NCI-H1417 (cell line): ENCODE data around the gene PTPRF.
"Not testable (repeated sequence)": the region's sequence is repeated elsewhere in the genome, so short reads cannot be mapped to it uniquely, and the experiment has no call there.

ENCODE experiments used
- DNase-seq, 3 experiments: peaks; one replicate each; lab custom pipeline; 2025; lab: John Stamatoyannopoulos, UW

The PTPRF gene

DNA sequence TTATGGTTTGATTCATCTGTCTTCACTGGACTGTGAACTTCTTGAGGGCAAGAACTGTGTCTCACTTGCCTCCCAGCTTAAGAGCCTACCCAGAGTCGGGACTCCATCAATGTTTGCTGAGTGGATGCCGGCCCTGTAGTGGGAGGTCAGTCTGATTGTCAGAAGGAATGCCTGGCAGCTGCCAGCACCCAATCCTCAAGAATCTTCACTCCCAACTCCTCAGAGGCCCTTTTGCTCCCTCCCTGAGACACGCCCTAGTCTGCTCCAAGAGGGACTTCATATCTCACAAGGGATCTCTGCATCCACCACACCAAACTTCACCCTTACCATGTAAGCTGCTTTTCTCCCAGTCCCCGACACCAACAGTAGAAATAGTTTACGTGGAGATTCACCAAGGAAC lies 104.0 kb downstream of the PTPRF start:
- no peak for DNase-seq

DNA sequence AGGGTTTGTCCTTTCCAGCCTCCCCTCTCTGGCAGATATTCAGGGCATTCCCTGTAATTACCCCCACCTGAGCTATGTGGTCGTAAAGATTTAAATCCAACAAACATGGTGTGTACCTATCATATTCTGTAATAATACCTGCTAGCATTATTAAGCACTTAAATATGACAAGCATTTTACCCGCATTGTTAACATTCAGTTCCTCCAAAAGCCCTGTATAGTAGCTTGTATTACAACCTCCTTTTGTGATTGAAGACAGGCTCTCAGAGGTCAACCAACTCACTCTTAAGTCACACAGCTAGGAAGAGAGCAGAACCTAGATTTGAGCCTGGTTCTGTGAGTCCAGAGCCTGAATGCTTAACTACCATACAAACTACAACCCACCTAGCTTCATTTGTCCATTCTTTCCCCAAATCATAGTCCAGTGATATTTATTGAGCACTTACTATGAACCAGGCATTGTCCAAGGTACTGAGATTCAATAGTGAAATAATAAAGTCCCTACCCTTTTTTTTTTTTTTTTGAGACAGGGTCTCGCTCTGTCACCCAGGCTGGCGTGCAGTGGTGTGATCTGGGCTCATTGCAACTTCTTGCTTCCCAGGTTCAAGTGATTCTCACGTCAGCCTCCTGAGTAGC lies 105.4 kb downstream of the PTPRF start:
- peak in 1 of 3 experiments; percentile 12 for DNase-seq

DNA sequence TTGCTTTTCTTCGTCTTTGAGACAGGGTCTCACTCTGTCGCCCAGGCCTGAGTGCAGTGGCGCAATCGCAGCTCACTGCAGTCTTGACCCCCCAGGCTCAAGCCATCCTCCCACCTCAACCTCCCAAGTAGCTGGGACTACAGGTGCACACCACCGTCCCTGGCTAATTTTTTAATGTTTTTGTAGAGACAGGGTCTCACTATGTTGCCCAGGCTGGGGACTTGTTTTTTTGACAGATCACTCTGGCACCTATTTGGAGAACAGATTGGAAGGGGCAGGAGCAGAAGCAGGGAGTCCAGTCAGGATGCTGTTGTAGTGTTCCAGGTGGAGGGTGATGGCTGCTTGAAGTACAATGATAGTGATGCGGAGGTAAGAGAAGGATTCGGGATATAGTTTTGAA lies 106.6 kb downstream of the PTPRF start:
- DNase-seq, result no peak

GRCh38 chr1:43638381-43638780 lies 107.7 kb downstream of the PTPRF start:
- DNase-seq, result not testable (repeated sequence)

- peak in 1 of 3 experiments; percentile 11 for DNase-seq
These were observed 109.5 kb downstream of the PTPRF start for GRCh38 chr1:43639976-43640794.

- no peak for DNase-seq
These were observed 113.9 kb downstream of the PTPRF start for GRCh38 chr1:43644558-43644957.

DNA sequence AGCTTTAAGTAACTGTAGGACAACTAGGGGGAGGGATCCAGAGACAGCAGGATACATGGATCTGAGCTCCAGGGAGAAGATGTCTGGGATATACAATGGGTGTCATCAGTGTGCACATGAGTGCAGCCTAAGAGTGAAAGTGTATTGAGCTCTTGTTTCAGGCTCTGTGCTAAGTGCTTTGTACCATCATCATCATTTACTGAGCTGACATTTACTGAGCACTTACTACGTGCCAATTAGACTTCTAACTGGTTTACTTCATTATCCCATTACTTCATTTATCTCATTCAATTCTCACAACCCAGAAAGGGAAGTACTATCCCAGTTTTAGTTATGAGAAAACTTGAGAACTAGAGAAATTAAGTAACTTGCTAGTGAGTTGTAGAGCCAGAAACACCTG lies 114.8 kb downstream of the PTPRF start:
- no peak for DNase-seq

DNA sequence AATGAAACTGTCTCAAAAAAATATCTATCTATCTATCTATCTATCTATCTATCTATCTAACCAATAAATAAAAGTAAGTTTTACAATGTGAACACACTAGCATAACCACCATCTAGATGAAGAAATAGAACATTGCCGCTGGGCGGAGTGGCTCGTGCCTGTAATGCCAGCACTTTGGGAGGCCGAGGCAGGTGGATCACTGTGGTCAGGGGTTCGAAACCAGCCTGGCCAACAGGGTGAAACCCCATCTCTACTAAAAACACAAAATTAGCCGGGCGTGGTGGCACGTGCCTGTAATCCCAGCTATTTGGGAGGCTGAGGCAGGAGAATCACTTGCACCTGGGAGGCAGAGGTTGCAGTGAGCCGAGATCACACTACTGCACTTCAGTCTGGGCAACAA lies 116.6 kb downstream of the PTPRF start:
- not testable (repeated sequence) for DNase-seq

DNA sequence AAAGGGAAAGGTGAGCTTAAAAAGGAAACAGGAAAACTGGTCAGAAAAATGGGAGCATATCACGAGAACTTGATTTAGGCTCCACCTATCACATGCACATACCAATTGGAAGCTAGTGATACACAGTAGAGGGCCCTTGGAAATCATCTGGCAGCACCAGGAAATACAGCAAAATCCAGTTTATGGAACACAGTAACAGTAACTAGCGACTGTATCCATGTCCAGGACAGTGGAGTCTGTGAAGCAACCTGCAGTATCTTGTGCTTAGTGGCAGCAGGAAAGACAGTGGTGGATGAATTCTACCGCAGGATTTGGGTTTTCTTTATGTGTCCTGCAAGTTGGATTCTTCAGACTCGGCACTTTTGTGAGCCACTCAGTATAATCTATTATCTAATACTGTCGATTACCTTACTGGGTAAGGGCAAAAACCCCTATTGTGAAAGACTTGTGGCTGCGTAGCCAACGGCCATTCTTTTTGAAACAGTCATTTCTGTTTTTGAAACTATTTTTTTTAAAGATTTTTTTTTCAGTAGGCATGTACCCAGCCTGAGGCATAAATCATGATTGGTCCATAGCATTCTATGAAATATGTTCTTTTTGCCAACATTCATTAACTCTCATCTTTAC lies 117.7 kb downstream of the PTPRF start:
- DNase-seq, result no peak

DNA sequence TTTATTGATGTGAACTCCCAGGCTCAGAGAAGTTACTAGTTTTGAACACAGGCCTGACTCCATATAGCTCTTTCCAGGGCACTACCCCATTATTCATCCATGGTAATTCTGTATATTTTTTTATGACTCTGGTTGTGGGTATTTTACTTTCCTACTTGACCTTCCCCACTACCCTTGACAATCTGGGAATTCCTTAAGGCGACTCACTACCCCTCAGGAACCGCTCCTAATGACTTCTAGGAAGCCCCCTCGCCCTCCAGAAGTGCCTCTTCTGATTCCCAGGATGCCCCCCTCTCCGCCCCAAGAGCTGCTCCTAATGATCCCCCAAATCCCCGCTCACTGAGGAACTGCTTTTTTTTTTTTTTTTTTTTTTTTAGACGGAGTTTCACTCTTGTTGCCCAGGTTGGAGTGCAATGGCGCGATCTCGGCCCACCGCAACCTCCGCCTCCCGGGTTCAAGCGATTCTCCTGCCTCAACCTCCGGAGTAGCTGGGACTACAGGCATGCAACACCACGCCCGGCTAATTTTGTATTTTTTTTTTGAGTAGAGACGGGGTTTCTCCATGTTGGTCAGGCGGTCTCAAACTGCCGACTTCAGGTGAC lies 118.3 kb downstream of the PTPRF start:
- DNase-seq, result no peak

GRCh38 chr1:43650310-43651085 lies 119.8 kb downstream of the PTPRF start:
- peak; percentile 96 to 99 (median 98) for DNase-seq

GRCh38 chr1:43651188-43651587 lies 120.5 kb downstream of the PTPRF start:
- DNase-seq, result no peak

DNA sequence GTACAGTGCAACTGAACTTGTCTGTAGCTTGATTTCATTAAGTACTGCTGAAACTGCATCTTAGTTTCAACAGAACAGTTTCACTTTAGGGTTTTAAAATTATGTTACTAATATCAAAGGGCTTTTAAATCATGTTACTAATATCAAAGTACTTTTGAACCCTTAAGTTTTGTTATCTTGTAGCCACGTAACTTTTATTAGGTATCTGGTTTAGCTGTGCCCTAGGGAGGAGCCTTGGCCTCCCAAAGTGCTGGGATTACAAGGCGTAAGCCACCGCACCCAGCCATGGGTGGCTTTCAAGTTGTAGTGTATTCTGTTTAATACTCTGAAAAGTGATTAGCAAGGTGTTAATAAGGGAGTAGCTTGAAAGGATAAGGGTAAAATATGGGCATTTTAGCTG lies 121.2 kb downstream of the PTPRF start:
- no peak for DNase-seq

- no peak for DNase-seq
These were observed 122.7 kb downstream of the PTPRF start for GRCh38 chr1:43653339-43653738.

- no peak for DNase-seq
These were observed 123.2 kb downstream of the PTPRF start for GRCh38 chr1:43653893-43654292.

GRCh38 chr1:43655953-43656352 lies 125.3 kb downstream of the PTPRF start:
- no peak for DNase-seq

DNA sequence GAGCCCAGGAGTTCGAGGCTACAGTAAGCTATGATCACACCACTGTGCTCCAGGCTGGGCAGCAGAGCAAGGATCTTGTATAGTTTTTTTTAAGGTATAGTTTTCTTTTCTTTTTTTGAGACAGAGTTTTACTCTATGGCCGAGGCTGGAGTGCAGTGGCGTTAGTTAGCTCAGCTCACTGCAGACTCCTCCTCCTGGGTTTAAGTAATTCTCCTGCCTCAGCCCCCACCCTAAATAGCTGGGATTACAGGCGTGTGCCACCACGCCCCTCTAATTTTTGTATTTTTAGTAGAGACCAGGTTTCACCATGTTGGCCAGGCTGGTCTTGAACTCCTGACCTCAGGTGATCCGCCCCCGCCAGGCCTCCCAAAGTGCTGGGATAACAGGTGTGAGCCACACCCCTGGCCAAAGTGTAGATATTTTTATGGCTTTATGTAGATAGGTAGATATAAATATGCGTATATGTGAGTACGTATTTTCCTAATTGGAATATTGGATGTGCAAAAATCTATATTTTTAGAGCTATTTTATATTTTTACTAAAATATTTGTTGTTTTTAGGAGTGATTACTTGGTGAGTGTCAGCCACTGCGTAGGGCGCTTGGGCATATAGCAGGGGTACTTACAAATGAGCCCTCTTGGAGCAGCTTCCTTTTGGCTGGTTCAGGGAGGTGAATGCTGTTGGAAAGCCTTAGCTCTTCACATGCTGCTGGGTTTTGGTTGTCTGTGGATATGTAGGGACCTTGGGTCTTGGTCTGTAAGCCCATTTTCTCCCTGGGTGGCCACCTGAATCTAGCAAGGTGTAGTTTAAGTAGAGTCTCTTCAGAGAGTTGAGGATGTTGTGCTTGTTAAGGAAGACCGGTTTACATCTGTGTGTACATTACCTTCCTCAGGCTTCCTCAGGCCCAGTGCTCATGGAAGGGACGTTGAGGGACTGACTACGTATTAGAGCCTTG lies 128.8 kb downstream of the PTPRF start:
- no peak for DNase-seq

DNA sequence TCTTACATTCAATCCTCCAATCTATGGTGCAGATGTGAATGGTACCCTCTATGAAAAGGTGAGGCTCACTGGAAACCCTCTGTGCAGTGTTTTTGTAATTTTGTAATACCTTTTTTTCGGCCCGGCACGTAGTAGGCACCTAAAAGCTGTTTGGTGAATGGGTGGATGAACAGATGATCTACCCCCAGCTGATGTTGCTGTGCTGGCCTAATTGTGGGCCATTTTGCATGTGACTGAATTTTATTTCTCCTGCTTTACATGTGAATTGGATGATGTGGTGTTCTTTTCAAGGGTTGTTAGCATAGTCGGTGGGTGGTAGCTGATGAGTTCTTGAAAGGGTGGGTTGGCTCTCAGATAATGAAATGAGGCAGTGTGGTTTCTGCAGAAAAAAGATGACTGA lies 129.7 kb downstream of the PTPRF start:
- DNase-seq, result no peak

DNA sequence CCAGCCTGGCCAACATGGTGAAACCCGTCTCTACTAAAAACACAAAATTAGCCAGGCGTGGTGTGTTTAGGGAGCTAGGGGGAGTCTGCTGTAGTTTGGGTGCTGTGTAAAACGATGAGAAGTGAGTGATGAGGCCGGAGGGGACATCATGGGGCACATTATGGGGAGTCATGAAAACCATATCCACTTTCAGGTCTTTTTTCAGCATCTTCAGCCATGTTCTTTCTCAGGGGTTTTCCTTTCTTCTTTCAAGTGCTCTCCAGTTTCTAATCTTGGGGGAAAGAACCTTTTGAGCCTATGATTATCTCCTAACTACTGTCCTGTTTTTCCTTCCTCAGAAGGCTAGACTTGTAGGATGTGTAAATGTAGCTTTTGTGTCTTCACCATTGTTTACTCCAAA lies 133.7 kb downstream of the PTPRF start:
- no peak for DNase-seq

GRCh38 chr1:43666608-43667007 lies 135.9 kb downstream of the PTPRF start:
- DNase-seq, result no peak

DNA sequence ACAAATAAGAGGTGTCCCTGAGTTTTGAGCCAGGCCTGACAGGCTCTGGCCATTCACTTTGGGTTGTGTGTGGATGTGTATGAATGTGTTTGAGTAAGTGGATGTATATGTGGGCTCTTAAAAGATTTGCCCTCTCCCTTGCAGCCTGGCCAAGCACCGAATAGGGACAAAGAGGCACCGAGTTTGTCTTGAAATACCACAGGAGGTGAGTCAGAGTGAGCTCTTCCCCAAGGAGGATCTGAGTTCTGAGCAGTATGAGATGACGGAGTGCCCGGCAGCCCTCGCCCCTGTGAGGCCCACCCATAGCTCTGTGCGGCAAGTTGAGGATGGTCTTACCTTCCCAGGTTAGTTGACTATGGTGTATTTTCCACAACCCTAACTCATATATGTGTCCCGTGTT lies 138.3 kb downstream of the PTPRF start:
- DNase-seq, result no peak
